H1 (cell line): ENCODE measurements around the gene STPG1. TPM values are rescaled to one million over a fixed set of nuclear protein-coding genes. Genes with fewer than 3 reads are reported as not detected.

ENCODE experiments used
- TCF12 ChIP-seq: IDR thresholded peaks from 2 replicates; pipeline ENCODE4 v1.6.1; 2011; ENCODE audit warnings: low read depth, mild to moderate bottlenecking, low read length
- polyA plus RNA-seq, 7 experiments: library from polyadenylated mRNA; depleted of rRNA in 3 of 7; stranded (reverse) in 5 of 7; unstranded in 2 of 7; fragments of >200 nt in 5 of 7; fragments of 200-250 nt in 2 of 7; gene quantifications; 1 replicate in 5 of 7; 2 replicates in 1 of 7; 4 replicates in 1 of 7; pipeline versions ENCODE4 v1.2.1 to v1.2.3, GENCODE V29; 2011 to 2013; ENCODE audit warnings: missing spikeins in 2 of 7, mixed read lengths in 2 of 7
- total RNA-seq: library from RNA; stranded (reverse); fragmentation: NEBNext Ultra II Directional; extraction: Animal tissue kit (Norgen Biotek cat#: 25700); gene quantifications from 2 replicates; pipeline ENCODE4 v1.2.1, GENCODE V29; 2021
- TF ChIP-seq, protein P1 (sequence below): fragments of 300-600 bp; sonication (generic); IDR thresholded peaks from 2 replicates; pipeline ENCODE4 v1.7.1; 2012; ENCODE audit warnings: low read length, moderate library complexity, mild to moderate bottlenecking, inconsistent platforms; ENCODE audit not compliant: insufficient replicate concordance

The STPG1 gene
- total and polyA plus RNA-seq, 2 of the 8 experiments (the other 6 are each of a cell fraction or from before 2014, with no cell fraction given): 10.3 to 11.2 TPM

DNA sequence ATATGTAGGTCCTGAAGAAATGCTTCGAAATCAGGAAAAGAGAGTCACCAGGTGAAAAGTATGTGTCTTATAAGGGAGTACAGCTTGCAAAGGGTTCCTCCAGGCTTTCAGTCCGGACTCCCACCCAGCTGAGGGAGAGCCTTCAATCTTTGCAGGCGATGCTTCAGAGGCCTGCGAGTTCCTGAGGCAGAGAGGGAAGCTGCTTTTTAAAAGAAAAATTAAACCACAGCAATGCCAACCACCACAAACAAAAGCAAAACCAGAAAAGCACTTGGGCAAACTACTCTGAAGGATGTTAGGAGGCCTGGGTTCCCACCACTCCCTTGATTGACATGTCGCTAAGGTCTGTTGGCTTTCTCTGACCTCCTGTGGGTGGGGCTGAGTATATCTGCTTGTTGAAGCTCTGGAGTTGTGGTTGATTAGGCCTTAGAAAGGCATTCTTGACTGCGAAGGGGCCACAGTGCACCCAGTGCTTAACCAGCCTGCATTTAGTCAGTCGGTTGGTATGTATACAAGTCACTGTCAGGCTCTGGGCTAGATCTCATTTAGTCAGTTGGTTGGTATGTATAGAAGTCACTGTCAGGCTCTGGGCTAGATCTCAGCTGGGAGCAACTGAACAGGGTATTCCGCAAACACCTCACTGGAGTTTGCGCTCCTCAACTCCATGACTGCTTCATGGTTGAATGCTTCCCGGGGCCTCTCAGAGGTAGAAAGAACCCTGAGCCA lies 3.2 kb upstream of the STPG1 start (continued):
- TF ChIP-seq, protein P1, sequence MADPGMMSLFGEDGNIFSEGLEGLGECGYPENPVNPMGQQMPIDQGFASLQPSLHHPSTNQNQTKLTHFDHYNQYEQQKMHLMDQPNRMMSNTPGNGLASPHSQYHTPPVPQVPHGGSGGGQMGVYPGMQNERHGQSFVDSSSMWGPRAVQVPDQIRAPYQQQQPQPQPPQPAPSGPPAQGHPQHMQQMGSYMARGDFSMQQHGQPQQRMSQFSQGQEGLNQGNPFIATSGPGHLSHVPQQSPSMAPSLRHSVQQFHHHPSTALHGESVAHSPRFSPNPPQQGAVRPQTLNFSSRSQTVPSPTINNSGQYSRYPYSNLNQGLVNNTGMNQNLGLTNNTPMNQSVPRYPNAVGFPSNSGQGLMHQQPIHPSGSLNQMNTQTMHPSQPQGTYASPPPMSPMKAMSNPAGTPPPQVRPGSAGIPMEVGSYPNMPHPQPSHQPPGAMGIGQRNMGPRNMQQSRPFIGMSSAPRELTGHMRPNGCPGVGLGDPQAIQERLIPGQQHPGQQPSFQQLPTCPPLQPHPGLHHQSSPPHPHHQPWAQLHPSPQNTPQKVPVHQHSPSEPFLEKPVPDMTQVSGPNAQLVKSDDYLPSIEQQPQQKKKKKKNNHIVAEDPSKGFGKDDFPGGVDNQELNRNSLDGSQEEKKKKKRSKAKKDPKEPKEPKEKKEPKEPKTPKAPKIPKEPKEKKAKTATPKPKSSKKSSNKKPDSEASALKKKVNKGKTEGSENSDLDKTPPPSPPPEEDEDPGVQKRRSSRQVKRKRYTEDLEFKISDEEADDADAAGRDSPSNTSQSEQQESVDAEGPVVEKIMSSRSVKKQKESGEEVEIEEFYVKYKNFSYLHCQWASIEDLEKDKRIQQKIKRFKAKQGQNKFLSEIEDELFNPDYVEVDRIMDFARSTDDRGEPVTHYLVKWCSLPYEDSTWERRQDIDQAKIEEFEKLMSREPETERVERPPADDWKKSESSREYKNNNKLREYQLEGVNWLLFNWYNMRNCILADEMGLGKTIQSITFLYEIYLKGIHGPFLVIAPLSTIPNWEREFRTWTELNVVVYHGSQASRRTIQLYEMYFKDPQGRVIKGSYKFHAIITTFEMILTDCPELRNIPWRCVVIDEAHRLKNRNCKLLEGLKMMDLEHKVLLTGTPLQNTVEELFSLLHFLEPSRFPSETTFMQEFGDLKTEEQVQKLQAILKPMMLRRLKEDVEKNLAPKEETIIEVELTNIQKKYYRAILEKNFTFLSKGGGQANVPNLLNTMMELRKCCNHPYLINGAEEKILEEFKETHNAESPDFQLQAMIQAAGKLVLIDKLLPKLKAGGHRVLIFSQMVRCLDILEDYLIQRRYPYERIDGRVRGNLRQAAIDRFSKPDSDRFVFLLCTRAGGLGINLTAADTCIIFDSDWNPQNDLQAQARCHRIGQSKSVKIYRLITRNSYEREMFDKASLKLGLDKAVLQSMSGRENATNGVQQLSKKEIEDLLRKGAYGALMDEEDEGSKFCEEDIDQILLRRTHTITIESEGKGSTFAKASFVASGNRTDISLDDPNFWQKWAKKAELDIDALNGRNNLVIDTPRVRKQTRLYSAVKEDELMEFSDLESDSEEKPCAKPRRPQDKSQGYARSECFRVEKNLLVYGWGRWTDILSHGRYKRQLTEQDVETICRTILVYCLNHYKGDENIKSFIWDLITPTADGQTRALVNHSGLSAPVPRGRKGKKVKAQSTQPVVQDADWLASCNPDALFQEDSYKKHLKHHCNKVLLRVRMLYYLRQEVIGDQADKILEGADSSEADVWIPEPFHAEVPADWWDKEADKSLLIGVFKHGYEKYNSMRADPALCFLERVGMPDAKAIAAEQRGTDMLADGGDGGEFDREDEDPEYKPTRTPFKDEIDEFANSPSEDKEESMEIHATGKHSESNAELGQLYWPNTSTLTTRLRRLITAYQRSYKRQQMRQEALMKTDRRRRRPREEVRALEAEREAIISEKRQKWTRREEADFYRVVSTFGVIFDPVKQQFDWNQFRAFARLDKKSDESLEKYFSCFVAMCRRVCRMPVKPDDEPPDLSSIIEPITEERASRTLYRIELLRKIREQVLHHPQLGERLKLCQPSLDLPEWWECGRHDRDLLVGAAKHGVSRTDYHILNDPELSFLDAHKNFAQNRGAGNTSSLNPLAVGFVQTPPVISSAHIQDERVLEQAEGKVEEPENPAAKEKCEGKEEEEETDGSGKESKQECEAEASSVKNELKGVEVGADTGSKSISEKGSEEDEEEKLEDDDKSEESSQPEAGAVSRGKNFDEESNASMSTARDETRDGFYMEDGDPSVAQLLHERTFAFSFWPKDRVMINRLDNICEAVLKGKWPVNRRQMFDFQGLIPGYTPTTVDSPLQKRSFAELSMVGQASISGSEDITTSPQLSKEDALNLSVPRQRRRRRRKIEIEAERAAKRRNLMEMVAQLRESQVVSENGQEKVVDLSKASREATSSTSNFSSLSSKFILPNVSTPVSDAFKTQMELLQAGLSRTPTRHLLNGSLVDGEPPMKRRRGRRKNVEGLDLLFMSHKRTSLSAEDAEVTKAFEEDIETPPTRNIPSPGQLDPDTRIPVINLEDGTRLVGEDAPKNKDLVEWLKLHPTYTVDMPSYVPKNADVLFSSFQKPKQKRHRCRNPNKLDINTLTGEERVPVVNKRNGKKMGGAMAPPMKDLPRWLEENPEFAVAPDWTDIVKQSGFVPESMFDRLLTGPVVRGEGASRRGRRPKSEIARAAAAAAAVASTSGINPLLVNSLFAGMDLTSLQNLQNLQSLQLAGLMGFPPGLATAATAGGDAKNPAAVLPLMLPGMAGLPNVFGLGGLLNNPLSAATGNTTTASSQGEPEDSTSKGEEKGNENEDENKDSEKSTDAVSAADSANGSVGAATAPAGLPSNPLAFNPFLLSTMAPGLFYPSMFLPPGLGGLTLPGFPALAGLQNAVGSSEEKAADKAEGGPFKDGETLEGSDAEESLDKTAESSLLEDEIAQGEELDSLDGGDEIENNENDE: no peak
- no peak for TF ChIP-seq TCF12
